GM19023 (cell line): Measurements from ENCODE around the gene SLC5A10.

ENCODE experiments used
- ATAC-seq: cut with Tn5 transposase; IDR thresholded peaks from one replicate; pipeline ENCODE4 v1.9.1; 2021; ENCODE audit warnings: mild to moderate bottlenecking, moderate library complexity; ENCODE audit not compliant: unreplicated experiment

The SLC5A10 gene

DNA sequence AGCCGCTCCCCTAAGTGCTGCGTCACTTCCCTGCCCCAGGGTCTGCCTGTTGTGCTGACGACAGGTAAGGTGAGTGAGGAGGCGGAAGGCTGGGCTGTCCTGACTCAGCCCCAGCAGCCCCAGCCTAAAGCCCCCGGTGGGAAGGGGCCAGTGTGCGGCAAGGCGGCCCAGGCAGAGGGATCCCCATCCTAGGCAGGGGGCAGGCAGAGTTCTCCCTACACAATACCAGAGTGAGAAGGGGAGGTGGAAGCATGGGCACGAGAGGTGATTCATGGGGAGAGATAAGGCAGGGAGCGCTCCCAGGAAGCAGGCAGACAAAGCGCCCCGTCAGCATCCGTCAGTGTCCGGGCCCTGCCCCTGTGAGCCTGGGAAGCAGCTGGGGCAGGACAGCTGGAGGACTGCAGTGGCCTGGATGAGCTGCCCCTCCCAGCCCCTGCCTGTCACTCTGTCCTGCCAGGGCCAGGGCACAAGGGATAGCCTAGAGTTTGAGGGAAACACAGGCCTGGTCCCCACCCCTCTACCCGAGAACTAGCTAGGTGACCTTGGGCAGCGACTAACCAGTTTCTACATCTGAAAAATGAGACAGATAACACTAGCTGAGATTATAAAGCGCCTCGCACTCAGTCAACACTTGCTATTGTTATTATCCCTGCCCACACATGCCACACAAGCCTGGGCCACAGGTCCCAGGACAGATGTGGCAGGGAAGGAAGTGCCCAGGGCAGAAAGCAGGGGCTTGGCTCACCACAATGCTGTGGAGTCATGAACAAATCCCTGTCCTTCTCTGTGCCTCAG lies 48.8 kb downstream of the SLC5A10 start:
- ATAC-seq, result no peak

DNA sequence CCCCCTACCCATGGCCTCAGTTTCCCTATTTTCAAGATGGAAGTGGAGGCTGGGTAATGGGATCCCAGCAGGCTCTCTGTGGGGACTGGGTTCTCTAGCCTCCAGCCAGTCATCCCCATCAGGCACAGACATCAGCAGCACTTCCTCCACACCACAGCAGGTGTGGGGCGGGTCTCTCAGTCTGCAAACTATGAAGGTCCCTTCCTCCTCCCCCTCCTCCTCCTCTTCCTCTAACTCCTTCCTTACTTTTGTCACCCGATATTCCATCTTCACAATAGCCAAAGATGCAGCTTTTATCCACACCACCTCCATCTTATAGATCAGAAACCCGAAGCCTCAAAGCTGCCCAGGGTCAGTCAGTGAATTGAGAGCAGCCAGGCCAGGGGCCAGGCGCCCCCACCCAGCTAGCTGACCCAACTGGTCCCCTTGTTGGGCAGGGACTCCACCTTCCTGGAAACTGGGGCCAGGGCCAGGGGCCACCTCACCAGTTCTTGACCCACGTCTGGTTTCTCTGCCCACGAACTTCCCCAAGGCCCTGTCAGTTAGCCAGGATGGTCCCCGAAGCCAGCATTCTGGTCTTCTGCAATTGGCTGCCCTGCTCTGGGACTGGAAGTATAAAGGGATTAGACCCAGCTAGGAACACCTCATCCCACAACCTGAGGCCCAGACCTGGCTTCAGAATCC lies 50.1 kb downstream of the SLC5A10 start:
- no peak for ATAC-seq

DNA sequence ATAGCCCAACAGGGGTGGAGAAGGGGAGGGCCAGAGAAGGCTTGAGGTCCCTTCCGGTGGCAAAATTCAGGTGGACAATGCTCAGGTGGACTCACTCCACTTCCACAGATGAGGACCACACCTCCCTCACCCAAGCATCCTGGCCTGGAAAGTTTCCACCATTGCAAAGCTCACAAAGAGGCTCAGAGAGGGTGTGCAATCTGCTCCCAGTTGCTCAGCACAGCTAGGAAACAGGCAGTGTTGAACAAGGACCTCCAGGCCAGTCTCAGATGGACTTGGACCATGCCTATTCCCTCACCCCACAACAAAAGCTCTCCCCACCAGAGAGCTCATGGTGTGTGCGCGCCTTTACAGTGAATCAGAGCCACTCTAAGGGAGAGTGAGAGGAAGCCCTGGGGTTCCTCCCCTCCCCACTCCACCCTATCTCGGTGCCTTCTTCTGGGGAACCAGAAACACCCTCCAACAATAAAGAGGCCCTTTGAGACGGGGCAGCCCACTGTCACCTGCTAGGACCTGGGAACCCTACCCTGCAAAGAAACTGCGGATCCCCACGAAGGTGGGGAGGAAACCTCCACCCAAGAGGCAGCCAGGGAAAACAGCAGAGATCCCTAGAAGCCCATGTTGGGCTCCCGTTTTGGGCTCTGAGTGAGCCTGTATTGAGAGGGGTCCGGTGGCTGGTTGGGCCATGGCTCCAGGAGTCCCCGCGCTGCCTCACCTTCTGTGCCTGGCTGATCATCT lies 51.0 kb downstream of the SLC5A10 start:
- no peak for ATAC-seq

DNA sequence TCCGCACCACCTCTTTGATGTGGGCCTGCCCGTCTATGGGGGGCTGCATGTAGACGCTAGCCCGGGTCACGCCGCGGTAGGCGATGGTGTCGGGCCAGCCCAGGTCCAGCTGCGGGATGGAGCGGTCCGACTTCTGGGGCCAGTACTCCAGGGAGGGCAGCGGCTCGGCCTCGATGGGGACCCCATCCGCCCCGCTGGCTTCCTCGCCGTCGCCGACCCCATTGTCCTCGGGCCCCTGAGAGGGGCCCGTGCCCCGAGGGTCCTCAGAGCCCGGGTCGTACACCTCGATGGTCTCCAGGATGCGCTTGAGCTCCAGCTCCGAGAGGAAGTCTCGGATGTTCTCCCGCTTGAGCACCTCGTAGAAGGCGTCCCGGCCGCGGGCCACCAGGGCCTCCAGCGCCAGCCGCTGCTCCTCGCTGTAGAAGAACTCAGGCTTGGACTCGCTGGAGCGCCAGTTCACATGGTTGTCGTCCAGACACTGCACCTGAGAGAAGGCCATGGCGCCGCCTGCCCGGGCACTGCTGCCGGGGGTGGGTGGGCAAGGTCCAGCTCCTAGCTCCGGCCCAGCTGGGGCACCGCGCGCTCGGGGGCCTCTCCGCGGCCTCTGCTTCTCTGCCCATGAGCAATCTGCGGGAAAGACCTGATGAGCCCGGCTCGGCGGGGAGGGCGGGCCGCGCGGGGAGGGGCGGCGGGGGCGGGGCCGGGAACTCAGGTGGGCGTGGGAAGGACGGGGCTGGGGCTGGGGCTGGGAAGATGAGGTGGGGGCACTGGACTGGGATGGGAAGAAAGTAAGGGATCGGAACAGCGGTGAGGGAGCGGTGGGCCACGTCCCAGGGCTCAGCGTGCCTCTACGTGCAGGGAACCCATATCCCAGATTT lies 51.8 kb downstream of the SLC5A10 start:
- ATAC-seq, result peak; percentile 24

DNA sequence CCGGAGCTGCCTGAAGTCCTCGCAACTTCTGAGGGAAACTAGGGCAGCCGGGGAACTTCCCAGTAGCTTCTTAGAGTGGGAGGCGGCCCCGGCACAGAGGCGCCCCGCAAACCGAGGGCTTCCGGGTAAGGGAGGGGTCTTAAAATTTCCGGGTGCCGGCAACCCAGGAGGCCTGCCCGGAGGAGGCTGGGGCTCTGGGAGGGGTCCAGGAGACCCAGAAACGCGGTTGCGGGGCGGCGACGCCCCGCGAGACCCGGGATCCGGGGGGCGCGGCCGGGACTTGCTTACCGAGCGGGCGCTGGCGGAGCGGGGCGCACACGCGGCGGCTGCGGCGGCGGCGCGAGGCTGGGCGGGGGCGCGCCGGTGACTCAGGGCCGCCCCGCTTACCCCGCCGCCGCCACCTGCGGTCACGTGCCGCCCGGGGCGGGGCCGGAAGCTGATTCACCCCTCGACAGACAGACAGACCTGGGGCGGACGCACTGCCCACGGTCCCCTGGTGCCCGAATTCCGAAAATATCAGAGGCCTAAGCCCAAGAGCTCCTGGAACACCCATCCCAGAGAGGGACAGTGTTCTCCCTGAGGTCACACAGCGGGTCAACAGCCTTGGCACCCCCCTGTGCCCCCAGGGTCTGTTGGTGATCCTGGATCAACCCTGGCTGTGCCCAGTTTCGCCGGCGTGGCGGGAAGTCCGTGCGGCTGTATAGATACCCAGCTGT lies 52.6 kb downstream of the SLC5A10 start, which contains the start of gene FAM83G:
Gene FAM83G, minus strand, starts transcription at position 344 of the 716 bp plus-strand sequence. CDS start 723 bp downstream, outside the sequence.
- ATAC-seq, result peak; percentile 77

DNA sequence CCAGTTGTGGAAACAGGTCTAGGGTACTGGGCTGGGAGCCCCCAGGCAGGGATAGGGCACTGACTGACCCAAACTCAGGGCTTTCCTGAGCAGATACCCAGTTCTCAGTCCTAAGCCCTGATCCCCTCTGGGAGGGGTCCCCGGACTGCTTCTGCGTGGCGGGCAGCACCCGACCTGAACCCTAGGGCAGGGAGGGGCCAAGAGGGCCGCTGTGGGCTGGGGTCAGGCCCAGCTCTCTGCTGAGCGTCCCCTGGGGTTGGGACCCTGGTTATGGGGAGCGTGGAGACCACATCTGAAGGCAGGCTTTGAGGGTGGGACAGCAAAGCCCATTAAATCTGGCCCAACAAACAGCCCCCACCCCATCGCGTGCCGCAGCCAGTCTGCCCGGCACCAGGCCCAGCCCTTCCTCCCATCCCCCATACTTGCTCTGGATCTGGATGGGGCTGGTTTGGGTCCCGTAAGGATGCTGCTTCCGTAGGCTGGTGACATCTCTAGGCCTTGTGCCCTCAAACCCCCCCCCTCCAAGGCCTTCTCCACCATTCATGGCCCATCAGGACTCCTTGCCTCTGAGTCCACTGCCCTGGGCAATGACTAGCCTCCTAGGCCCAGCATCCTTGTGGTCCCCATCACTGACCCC lies 53.3 kb downstream of the SLC5A10 start:
- ATAC-seq, result no peak

DNA sequence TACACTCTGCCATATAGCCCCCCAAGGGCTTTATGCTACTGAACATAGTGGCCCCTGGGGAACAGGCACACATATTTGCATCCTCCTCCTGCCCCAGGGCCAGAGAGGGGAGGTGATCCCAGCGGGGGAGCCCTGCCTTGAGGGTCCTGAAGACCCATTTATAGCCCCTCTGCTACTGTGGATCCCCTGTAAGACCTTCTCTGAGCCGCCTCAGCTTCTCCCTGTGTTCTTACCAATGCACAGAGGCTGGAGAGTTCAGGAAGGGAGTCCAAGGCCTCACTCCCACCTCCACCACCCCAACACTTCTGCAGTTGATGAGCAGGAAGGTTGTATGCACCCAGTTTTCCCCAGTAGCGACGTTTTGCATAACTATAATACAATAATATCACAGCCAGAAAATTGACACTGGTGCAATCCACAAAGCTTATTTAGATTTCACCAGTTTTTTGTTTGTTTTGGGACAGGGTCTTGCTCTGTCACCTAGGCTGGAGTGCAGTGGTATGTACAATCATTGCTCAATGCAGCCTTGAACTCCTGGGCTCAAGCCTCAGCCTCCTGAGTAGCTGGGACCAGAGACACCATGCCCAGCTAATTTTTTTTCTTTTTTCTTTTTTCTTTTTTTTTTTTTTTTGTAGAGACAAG lies 53.9 kb downstream of the SLC5A10 start:
- no peak for ATAC-seq

DNA sequence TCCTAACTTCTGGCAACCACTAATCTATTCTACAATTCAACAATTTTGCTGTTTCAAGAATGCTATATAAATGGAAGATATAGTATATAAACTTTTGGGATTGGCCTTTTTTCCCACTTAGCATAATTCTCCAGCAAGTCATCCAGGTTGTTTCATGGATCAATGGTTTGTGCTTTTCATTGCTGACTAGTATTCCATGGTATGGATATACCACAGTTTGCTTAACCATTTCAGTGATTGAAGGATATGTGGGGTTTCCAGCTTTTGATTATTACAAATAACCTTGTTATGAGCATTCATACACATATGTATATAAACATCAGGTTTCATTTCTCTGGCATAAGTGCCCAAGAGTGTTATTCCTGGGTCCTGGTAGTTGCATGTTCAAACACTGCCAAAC lies 54.7 kb downstream of the SLC5A10 start:
- no peak for ATAC-seq

DNA sequence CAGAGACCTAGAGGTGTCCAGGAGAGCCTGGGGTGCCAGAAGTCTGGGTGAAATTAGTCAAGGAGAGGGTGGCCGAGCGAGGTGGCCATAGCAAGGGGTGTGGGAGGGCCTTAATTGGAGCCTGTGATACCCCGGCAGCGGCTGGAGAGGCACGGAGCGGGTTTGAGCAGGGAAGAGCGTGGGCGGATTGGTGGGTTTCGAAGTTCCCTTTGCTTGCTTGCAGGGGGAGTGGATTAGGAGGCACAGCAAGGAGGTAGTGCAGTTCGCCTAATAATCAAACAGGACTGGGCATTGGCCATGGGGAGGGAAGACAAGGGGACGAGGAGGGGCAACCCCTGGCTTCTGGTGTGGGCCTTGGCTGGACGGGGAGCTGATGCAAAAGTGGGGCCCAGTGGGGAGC lies 58.0 kb downstream of the SLC5A10 start:
- no peak for ATAC-seq

DNA sequence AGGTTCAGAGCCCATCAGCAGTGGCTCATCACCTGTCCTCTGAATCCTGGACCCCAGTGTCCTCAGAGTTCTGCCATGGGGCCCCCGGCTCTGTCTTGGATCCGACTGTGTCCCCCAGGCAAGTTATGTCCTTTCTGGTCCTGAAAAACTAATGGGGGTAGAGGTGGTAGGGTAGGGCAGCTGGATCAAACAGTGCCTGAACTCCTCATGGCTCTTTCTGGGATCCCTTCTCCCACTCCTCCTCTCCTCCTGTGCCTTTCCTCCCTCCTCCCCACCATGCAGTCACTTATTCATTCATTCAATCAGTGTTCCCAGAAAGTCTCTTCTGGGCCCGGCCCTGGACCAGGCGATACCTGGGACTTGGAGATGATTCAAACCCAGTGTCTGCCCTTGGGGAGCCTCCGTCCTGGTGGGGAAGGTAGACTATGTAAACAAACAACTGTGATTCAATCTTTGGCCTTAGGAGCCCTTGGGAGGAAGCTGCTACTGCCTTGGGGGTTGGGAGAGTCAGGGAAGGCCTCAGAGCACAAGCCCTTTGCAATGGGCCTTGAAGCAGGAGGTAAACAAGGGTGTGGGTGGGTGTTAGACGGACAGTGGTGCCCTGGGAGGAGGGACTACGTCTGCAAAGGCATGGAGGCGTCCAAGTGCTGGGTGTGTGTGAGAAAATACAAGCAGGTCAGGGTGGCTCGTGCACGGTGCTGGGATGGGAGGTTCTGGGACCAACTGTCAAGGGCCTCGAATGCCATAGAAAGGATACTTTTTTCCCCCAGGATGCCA lies 59.0 kb downstream of the SLC5A10 start:
- no peak for ATAC-seq

DNA sequence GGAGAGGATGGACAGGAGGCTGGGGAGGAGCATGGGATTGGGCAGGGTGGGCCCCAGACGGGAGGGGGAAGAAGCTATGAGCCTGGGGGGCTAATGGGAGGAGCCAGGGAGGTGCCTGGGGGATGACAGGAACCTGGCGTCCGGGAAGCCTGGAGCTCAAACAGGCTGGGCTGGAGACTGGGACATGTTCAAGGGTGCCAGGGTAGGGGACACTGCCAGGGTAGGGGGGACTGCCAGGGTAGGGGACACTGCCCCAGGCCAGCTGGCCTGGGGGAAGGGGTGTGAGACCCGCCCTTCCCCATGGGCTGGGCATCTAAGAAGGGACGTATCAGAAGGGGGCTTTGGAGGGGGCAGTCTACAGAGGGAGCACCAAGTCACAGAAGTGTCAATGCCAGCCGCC lies 59.6 kb downstream of the SLC5A10 start:
- ATAC-seq, result no peak

DNA sequence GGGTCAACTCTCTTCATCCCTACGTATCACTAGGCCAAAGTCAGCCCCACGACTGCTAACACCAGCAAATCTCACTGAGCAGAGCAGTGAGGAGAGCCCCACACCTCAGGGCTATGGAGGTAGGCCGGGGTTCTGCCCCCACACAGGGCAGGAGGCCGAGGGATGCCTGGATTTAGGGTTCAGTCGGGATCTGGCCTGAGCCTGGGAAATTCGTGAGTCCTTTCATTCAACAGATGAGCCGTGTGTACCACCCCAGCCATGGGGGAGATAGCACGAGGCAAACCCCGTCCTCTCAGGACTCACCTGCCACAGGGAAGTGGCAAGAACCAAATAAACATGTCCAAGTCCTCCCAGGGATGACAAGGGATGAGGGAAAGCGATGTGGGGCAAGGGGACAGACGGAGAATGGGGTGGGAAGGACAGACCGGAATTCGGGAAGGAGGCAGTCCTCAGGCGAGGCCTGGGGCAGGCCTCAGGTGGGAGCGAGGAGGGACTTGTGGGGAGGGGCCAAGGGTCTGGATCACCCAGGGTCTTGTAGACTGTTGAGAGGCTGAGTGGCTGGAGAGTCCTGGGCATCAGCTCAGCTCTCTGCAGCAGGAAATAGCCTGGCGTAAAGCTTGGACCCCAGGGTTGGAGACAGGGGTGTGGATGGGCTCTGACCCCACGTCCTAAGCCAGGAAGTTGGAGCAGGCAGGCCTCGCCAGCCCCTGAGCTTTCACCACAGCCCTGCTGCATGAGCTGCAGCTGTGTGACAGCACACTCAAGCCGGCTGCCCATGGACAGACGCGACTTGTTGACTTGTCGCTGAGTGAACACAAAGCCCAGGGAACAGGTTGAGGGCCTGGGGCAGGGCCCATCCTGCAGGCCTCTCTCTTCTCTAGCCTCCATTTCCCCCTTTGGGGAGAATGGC lies 60.5 kb downstream of the SLC5A10 start:
- ATAC-seq, result no peak

DNA sequence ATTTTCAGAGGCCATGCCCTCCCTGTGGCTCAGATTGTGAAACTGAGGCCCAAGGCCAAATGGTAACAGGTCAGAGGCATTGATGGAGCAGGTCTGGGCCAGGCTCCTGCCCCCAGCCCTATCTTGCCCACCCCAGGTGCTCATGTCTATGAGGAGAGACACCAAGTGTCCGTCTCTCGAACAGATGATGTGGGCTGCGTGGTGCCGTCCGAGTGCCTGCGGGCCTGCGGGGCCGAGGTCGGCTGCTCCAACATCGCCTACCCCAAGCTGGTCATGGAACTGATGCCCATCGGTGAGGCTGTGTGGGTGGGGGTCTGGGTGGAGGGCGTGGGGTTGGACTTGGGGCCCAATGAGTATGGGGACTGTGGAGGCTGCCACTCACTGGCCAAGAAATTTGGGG lies 61.3 kb downstream of the SLC5A10 start:
- no peak for ATAC-seq

DNA sequence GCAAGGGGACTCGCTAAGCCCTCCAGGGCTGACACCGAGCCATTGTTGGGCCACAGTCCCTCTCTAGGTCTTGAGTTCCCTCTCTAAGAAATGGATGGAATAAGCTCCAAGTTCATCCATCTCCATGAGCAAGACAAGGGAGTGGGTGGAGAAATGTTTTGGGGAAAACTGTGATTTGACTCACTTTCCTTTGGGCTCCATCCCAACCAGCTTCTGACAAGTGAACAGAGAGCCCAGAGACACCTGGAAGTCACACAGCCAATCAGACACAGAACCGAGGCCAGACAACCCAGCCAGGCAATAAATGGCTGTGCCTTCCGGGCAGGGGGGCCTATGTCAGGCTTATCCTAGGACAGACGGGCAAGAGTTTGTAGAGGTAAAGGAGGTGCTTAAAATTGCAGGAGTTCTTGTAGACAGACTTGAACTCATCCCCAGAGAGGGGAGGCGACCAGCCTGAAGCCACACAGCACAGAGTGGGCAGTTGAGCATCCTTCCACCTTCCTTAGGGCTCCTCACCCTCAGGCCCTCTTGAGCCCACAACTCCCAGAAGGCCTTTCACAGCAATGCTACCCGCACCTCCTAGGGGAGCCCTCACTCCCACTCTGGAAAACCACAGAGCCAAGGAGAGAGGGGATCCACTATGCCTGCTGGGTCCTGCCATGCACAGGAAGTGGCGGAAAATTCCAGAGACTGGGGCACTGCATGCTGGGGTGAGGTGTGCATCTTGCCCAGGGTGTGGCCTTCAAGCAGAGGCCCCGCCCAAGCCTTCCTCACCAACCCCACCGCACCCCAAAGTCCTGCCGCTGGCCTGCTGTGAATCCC lies 62.1 kb downstream of the SLC5A10 start:
- no peak for ATAC-seq

DNA sequence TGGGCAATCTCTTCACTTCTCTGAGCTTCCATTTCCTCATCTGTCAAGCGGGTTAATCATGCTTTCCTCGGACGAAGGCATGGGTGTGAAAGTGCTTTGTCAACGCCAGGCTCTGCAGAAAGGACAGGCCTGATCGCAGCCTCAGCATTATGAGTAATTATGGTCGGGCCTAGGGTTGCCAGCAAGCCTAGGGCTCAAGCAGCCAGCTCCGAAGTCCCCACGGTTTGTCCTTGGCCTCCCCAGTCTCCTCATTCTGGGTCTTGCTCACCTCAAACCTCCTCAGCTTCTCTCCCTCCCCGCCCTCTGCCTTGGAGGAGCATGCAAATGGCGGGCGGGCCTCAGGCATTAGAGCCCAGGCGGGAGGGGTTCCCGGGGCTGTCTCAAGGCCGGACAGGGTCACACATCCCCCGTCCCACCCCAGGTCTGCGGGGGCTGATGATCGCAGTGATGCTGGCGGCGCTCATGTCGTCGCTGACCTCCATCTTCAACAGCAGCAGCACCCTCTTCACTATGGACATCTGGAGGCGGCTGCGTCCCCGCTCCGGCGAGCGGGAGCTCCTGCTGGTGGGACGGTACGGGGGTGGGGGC lies 62.8 kb downstream of the SLC5A10 start:
- no peak for ATAC-seq

DNA sequence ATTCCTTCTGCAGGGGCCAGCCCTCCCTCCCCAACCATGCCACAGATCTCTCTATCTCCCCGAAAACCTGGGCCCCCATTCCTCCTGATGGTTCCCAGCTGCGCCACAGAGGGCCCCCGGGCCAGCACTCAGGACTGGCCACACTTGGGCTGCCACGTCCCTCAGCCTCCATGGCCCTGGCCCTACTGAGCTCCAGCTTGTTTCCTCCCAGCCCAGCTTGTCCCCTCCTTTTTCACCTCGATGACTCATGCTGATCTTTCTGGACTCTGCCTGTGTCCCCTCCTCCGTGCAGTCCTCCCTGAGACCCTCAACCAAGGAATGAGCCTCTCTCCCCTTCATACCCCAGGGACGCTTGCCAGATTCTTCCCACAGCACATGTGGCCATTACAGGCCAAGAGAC lies 63.5 kb downstream of the SLC5A10 start:
- no peak for ATAC-seq
